H9 (cell line): ENCODE measurements around the gene SUCLG1. TPM values are rescaled to one million over a fixed set of nuclear protein-coding genes. Genes with fewer than 3 reads are reported as not detected.

ENCODE experiments used
- DNase-seq: peaks from one replicate; pipeline ENCODE4 v3.0.0-alpha.2; 2017
- H2AFZ ChIP-seq: one replicate; pipeline ENCODE4 v1.6.1; 2013; ENCODE audit warnings: mild to moderate bottlenecking, low read length, control low read depth, moderate library complexity
- H2AK5ac ChIP-seq: 2 replicates; pipeline ENCODE4 v1.6.1; 2013; ENCODE audit warnings: low read length, control low read depth, mixed read lengths; ENCODE audit not compliant: insufficient read length
- H2BK120ac ChIP-seq: one replicate; pipeline ENCODE4 v1.6.1; 2013; ENCODE audit warnings: low read depth, mild to moderate bottlenecking, low read length, control low read depth, inconsistent platforms; ENCODE audit not compliant: poor library complexity, severe bottlenecking
- H2BK12ac ChIP-seq: 2 replicates; pipeline ENCODE4 v1.6.1; 2013; ENCODE audit warnings: low read length, control low read depth, mixed read lengths, low read depth; ENCODE audit not compliant: insufficient read length
- H2BK15ac ChIP-seq: 2 replicates; pipeline ENCODE4 v1.6.1; 2013; ENCODE audit warnings: low read depth, low read length, control low read depth
- H2BK20ac ChIP-seq: one replicate; pipeline ENCODE4 v1.6.1; 2013; ENCODE audit warnings: low read depth, mild to moderate bottlenecking, low read length, control low read depth, inconsistent platforms; ENCODE audit not compliant: poor library complexity, severe bottlenecking
- H2BK5ac ChIP-seq: 2 replicates; pipeline ENCODE4 v1.6.1; 2013; ENCODE audit warnings: low read length, control low read depth, mixed read lengths; ENCODE audit not compliant: insufficient read length
- H3K14ac ChIP-seq: 2 replicates; pipeline ENCODE4 v1.6.1; 2013; ENCODE audit warnings: low read length, control low read depth; ENCODE audit not compliant: insufficient read depth
- H3K18ac ChIP-seq: 2 replicates; pipeline ENCODE4 v1.6.1; 2013; ENCODE audit warnings: low read depth, mild to moderate bottlenecking, mixed read lengths, low read length, control low read depth; ENCODE audit not compliant: insufficient read length
- H3K23ac ChIP-seq: 2 replicates; pipeline ENCODE4 v1.6.1; 2013; ENCODE audit warnings: low read length, control low read depth, mixed read lengths, low read depth; ENCODE audit not compliant: insufficient read length
- H3K23me2 ChIP-seq: 2 replicates; pipeline ENCODE4 v1.6.1; 2013; ENCODE audit warnings: low read depth, mild to moderate bottlenecking, mixed read lengths, low read length, control low read depth; ENCODE audit not compliant: insufficient read length, poor library complexity, severe bottlenecking
- H3K27ac ChIP-seq: 2 replicates; pipeline ENCODE4 v1.5.1; 2013; ENCODE audit warnings: low read length, control low read depth, mixed read lengths, low read depth; ENCODE audit not compliant: insufficient read length
- H3K27me3 ChIP-seq: 2 replicates; pipeline ENCODE4 v1.6.1; 2013; ENCODE audit warnings: low read length, control low read depth, inconsistent platforms; ENCODE audit not compliant: insufficient read depth
- H3K4ac ChIP-seq: 2 replicates; pipeline ENCODE4 v1.6.1; 2013; ENCODE audit warnings: low read depth, mild to moderate bottlenecking, control low read depth, inconsistent platforms, low read length, moderate library complexity
- H3K4me1 ChIP-seq: 2 replicates; pipeline ENCODE4 v1.6.1; 2013; ENCODE audit warnings: low read length, control low read depth, inconsistent platforms; ENCODE audit not compliant: insufficient read depth
- H3K4me2 ChIP-seq: 2 replicates; pipeline ENCODE4 v1.6.1; 2013; ENCODE audit warnings: low read length, control low read depth, mixed read lengths; ENCODE audit not compliant: insufficient read length, insufficient read depth
- H3K56ac ChIP-seq: 2 replicates; pipeline ENCODE4 v1.6.1; 2013; ENCODE audit warnings: low read depth, mild to moderate bottlenecking, mixed read lengths, low read length, control low read depth; ENCODE audit not compliant: insufficient read length
- H3K79me1 ChIP-seq: 2 replicates; pipeline ENCODE4 v1.6.1; 2013; ENCODE audit warnings: low read depth, mild to moderate bottlenecking, moderate library complexity, low read length, control low read depth, inconsistent platforms; ENCODE audit not compliant: insufficient read depth, poor library complexity, severe bottlenecking
- H3K79me2 ChIP-seq: 2 replicates; pipeline ENCODE4 v1.6.1; 2013; ENCODE audit warnings: low read length, control low read depth, inconsistent platforms; ENCODE audit not compliant: insufficient read depth
- H3K9ac ChIP-seq: 2 replicates; pipeline ENCODE4 v1.6.1; 2013; ENCODE audit warnings: low read length, control low read depth, mixed read lengths; ENCODE audit not compliant: insufficient read length; ENCODE audit errors: extremely low read depth
- H3K9me3 ChIP-seq: one replicate; pipeline ENCODE4 v1.6.1; 2013; ENCODE audit warnings: low read depth, low read length, inconsistent platforms; ENCODE audit not compliant: control insufficient read depth
- H3T11ph ChIP-seq: one replicate; pipeline ENCODE4 v1.6.1; 2013; ENCODE audit warnings: mild to moderate bottlenecking, low read length, control low read depth, inconsistent platforms
- H4K20me1 ChIP-seq: one replicate; pipeline ENCODE4 v1.6.1; 2013; ENCODE audit not compliant: control insufficient read depth, insufficient read length, insufficient read depth
- H4K5ac ChIP-seq: 2 replicates; pipeline ENCODE4 v1.6.1; 2013; ENCODE audit warnings: low read depth, mild to moderate bottlenecking, mixed read lengths, low read length, control low read depth; ENCODE audit not compliant: insufficient read length
- H4K8ac ChIP-seq: replicated peaks from 2 replicates; pipeline ENCODE4 v1.6.1; 2013; ENCODE audit warnings: low read length, control low read depth, mixed read lengths, low read depth; ENCODE audit not compliant: insufficient read length
- H4K91ac ChIP-seq: 2 replicates; pipeline ENCODE4 v1.6.1; 2013; ENCODE audit warnings: low read depth, mild to moderate bottlenecking, moderate library complexity, mixed read lengths, low read length, control low read depth; ENCODE audit not compliant: insufficient read length
- H3K27ac Mint-ChIP-seq, 3 experiments: 2 replicates in 2 of 3; 3 replicates in 1 of 3; pipeline ENCODE4 v1.8.0; 2020 to 2021; ENCODE audit warnings: mixed read lengths in 3 of 3, mild to moderate bottlenecking in 1 of 3, moderate library complexity in 1 of 3
- H3K27me3 Mint-ChIP-seq: 2 replicates; pipeline ENCODE4 v1.8.0; 2021; ENCODE audit warnings: low read depth, mild to moderate bottlenecking, moderate library complexity, mixed read lengths
- H3K36me3 Mint-ChIP-seq, 3 experiments: 2 replicates in 2 of 3; 3 replicates in 1 of 3; pipeline ENCODE4 v1.8.0; 2020 to 2021; ENCODE audit warnings: low read depth in 3 of 3, mixed read lengths in 3 of 3; ENCODE audit not compliant: insufficient read depth in 1 of 3
- H3K4me1 Mint-ChIP-seq, 2 experiments: 2 replicates each; pipeline ENCODE4 v1.8.0; 2020; ENCODE audit warnings: mixed read lengths in 2 of 2
- H3K4me3 Mint-ChIP-seq, 2 experiments: 2 replicates in 1 of 2; 3 replicates in 1 of 2; pipeline ENCODE4 v1.8.0; 2020 to 2021; ENCODE audit warnings: mild to moderate bottlenecking in 2 of 2, mixed read lengths in 2 of 2, moderate library complexity in 1 of 2
- H3K9me3 Mint-ChIP-seq, 2 experiments: 2 replicates in 1 of 2; 3 replicates in 1 of 2; pipeline ENCODE4 v1.8.0; 2020; ENCODE audit warnings: mild to moderate bottlenecking in 2 of 2, mixed read lengths in 2 of 2, moderate library complexity in 1 of 2
- CTCF ChIP-seq: fragments of 200-600 bp; sonication (generic); conservative IDR thresholded peaks from 3 replicates; pipeline ENCODE4 v1.8.0; 2021; ENCODE audit warnings: antibody characterized with exemption, mild to moderate bottlenecking
- WGBS: extraction: QIAGEN DNeasy Blood & Tissue Kit; methylation state at CpG from one replicate; pipeline ENCODE4 v1.1.7; 2013; ENCODE audit warnings: missing lambda C conversion rate, low lambda C conversion rate, mixed read lengths; ENCODE audit not compliant: insufficient read length; ENCODE audit errors: extremely low coverage; 5-methylcytosine and 5-hydroxymethylcytosine counted together
- total RNA-seq: library from RNA; stranded (reverse); gene quantifications from 2 replicates; pipeline ENCODE4 v1.2.1, GENCODE V29; 2021

The SUCLG1 gene
- total RNA-seq, 1 experiment from 2014 or later: 40.0 TPM

DNA sequence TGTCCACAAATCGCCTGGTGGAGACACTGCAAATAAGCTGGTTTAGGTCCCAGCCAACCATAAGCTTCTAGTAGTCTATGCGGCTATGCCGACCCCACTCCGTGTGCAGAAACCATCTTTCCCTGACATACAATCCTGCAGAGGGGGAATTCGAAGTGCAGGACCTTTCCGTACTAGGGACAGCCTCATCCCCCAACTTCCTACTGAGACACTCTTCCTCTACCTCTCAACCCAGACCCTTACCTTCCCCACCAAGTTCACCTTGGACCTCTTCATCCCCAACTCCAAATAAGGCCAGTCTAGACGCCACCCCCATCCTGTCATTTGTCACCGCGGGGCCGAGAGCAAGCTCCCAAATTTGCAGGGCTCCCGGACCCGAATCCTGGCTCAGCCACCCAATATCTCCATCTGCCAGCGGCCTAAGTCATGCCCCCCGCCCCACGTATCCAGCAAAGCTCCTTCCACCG is 496 bp downstream of the SUCLG1 start:
- no peak overlapping the region for H2AFZ ChIP-seq
- no peak overlapping the region for H3K27ac ChIP-seq
- no peak overlapping the region; the same call in 1 of the 2 replicates for H3K14ac ChIP-seq
- Mint-ChIP-seq H3K36me3 (no peaks in the 10 kb centered on the region; a peak in 1 of 7 replicates), H3K4me1 (peaks cover 13 to 24% of the 10 kb centered on the region in 2 experiments), H3K27ac (peak overlapping the region in 2 of 3 experiments; percentile 76 to 78; a peak in 4 of 7 replicates), H3K27me3 (no peaks in the 10 kb centered on the region), H3K9me3 (no peaks in the 10 kb centered on the region; a peak in 1 of 5 replicates), H3K4me3 (peak overlapping the region; percentile 93 to 94)
- H4K91ac ChIP-seq: no peak overlapping the region
- H2BK5ac ChIP-seq: no peak overlapping the region
- H3K4me1 ChIP-seq: no peaks in the 10 kb centered on the region; the same call in 1 of the 2 replicates
- no peak overlapping the region for H2BK12ac ChIP-seq
- H2AK5ac ChIP-seq: no peak overlapping the region
- no peak overlapping the region for H2BK120ac ChIP-seq
- H3K79me1 ChIP-seq: peaks cover 3% of the 10 kb centered on the region
- peak overlapping the region; percentile 77 for H3K4me2 ChIP-seq
- no peak overlapping the region for H3K4ac ChIP-seq
- H3K79me2 ChIP-seq: no peaks in the 10 kb centered on the region
- no peak overlapping the region for H3T11ph ChIP-seq
- H3K9me3 ChIP-seq: no peaks in the 10 kb centered on the region
- no peak overlapping the region for H2BK20ac ChIP-seq
- WGBS: no CpG with 5 or more reads among the region's 16 CpGs
- H3K56ac ChIP-seq: no peak overlapping the region
- no peak overlapping the region for H4K5ac ChIP-seq
- no peak overlapping the region for H4K8ac ChIP-seq
- no peaks in the 10 kb centered on the region for H3K27me3 ChIP-seq
- H3K23ac ChIP-seq: no peak overlapping the region
- no peak overlapping the region for H2BK15ac ChIP-seq
- no peak overlapping the region for H3K18ac ChIP-seq
- peaks cover 14% of the 10 kb centered on the region for H3K23me2 ChIP-seq
- peak overlapping the region; percentile 55 for H3K9ac ChIP-seq
- no peak for DNase-seq
- no peaks in the 10 kb centered on the region for H4K20me1 ChIP-seq
- TF ChIP-seq CTCF: no peak
